AG04449 (cell line): ENCODE data around the gene EPAS1.

ENCODE experiments used
- CTCF ChIA-PET: fragments of 350-600 bp; formaldehyde crosslinking; extraction: SDS; loops from one replicate; lab custom pipeline; 2021; ENCODE audit warnings: antibody characterized with exemption; lab: Yijun Ruan, JAX
- POLR2A ChIA-PET: fragments of 400-600, 350-600 bp; formaldehyde crosslinking; extraction: SDS; loops from one replicate; lab custom pipeline; 2020; ENCODE audit warnings: antibody characterized with exemption, inconsistent platforms; lab: Yijun Ruan, JAX
- DNase-seq: peaks from one replicate; pipeline ENCODE4 v3.0.0-alpha.2; 2010; ENCODE audit warnings: low read depth, low spot score
- H3K4me3 ChIP-seq: 2 replicates; pipeline ENCODE4 v1.5.1; 2011; ENCODE audit warnings: low read depth, mild to moderate bottlenecking, control low read depth, low read length
- TF ChIP-seq, protein P1 (sequence below): IDR thresholded peaks from one replicate; pipeline ENCODE4 v1.5.1; 2011; ENCODE audit warnings: mild to moderate bottlenecking, moderate library complexity, low read length, control low read depth, inconsistent platforms; ENCODE audit not compliant: insufficient read depth; ENCODE audit errors: missing control alignments

The EPAS1 gene

GRCh38 chr2:46300406-46300832, 3.2 kb downstream of the EPAS1 start:
- TF ChIP-seq, protein P1, sequence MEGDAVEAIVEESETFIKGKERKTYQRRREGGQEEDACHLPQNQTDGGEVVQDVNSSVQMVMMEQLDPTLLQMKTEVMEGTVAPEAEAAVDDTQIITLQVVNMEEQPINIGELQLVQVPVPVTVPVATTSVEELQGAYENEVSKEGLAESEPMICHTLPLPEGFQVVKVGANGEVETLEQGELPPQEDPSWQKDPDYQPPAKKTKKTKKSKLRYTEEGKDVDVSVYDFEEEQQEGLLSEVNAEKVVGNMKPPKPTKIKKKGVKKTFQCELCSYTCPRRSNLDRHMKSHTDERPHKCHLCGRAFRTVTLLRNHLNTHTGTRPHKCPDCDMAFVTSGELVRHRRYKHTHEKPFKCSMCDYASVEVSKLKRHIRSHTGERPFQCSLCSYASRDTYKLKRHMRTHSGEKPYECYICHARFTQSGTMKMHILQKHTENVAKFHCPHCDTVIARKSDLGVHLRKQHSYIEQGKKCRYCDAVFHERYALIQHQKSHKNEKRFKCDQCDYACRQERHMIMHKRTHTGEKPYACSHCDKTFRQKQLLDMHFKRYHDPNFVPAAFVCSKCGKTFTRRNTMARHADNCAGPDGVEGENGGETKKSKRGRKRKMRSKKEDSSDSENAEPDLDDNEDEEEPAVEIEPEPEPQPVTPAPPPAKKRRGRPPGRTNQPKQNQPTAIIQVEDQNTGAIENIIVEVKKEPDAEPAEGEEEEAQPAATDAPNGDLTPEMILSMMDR = no peak
- peak overlapping the region; percentile 83 for H3K4me3 ChIP-seq
- CTCF ChIA-PET = interaction anchor here (0.8 to 1.3 kb wide), 4 partner anchors 10 to 292 kb away, joined by 3 to 5 read pairs (median 3); no protein-coding TSS in a partner anchor
- DNase-seq = no peak
- POLR2A ChIA-PET = no interaction called here

- no peak overlapping the region for H3K4me3 ChIP-seq
- POLR2A ChIA-PET = no interaction called here
- CTCF ChIA-PET = interaction anchor here (0.5 to 1.9 kb wide), 6 partner anchors 8 to 309 kb away, joined by 3 to 8 read pairs (median 5); no protein-coding TSS in a partner anchor
- DNase-seq = no peak
- TF ChIP-seq, protein P1 = no peak
Measured at GRCh38 chr2:46302005-46302695, 4.9 kb downstream of the EPAS1 start.

DNA sequence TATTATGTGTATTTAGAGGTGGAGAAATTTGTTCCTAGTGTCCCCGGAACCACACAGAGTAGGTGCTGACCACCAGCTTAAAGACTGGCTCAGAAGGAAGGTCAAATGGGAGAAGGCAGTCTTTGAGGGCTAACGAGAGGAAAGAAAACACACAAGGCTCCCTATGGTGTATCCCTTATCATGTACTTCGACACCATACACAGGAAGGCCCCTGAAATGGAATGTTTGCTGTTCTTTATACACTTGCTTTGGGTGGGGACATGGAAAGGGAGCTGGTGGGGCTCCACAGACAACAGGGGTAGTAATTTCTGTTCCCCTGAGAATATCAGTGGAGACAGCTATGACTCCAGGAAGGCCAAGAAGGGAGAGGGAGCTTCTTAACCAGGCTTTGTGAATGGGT, 6.0 kb downstream of the EPAS1 start:
- H3K4me3 ChIP-seq = no peak overlapping the region
- no peak for DNase-seq
- CTCF ChIA-PET = interaction anchor here (0.8 to 1.9 kb wide), 7 partner anchors 9 to 310 kb away, joined by 3 to 8 read pairs (median 4); no protein-coding TSS in a partner anchor
- POLR2A ChIA-PET = interaction anchor here (0.8 kb wide), 1 partner anchor 12 kb away, joined by 3 read pairs; no protein-coding TSS in a partner anchor
- TF ChIP-seq, protein P1 = no peak

- TF ChIP-seq, protein P1 = no peak
- H3K4me3 ChIP-seq = no peak overlapping the region
- DNase-seq = no peak
- CTCF ChIA-PET = interaction anchor here (0.9 to 1.9 kb wide), 6 partner anchors 9 to 293 kb away, joined by 3 to 7 read pairs (median 4); no protein-coding TSS in a partner anchor
- POLR2A ChIA-PET = interaction anchor here (0.8 kb wide), 1 partner anchor 11 kb away, joined by 3 read pairs; no protein-coding TSS in a partner anchor
Measured at GRCh38 chr2:46303822-46304221, 6.6 kb downstream of the EPAS1 start.

GRCh38 chr2:46304635-46305034, 7.4 kb downstream of the EPAS1 start:
- DNase-seq = no peak
- no peak overlapping the region for H3K4me3 ChIP-seq
- TF ChIP-seq, protein P1 = no peak
- ChIA-PET CTCF (interaction anchor here (0.8 to 1.9 kb wide), 6 partner anchors 14 to 294 kb away, joined by 3 to 7 read pairs (median 4); no protein-coding TSS in a partner anchor), POLR2A (no interaction called here)

DNA sequence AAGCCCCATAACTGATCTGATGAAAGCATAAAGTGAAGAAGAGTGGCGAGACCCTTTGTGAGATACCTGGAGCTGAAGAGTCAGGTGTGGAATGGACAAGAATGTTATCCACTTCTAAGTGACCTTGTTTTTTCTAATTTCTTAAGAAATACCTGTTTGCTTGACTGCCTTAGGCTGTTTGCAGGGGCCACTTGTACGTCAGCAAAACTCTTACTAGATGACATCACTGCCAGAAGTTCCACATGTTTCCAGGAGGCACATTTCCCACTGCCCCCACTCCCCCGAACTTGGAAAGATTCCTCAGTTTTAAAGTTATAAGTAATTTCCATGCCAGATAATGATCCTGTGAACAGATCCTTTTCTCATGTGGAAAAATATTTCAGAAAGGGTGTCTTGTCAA, 8.0 kb downstream of the EPAS1 start:
- ChIA-PET POLR2A (no interaction called here), CTCF (interaction anchor here (1.1 to 1.9 kb wide), 3 partner anchors 14 to 242 kb away, joined by 3 to 7 read pairs (median 5); no protein-coding TSS in a partner anchor)
- TF ChIP-seq, protein P1 = no peak
- DNase-seq = no peak
- no peak overlapping the region for H3K4me3 ChIP-seq
